Activated naive CD4-positive, alpha-beta T cell treated with anti-CD3 and anti-CD28 coated beads, Interleukin-2, amount 10 ng/mL, durations not matched to agents 7 days and 5 days (primary cell): ENCODE measurements around the gene CPNE2.
A peak's percentile ranks its signal among the peaks of the same experiment; 100 is the strongest.

Experiments used
- CTCF ChIA-PET: fragments of 350-600 bp; sonication (Branson Sonifier 250); formaldehyde crosslinking; loops from one replicate; lab custom pipeline; 2021; ENCODE audit warnings: antibody characterized with exemption; lab: Charles Lee
- DNase-seq: peaks from one replicate; pipeline ENCODE4 v3.0.0-alpha.2; 2020
- H3K27ac Mint-ChIP-seq: one replicate; pipeline ENCODE4 v1.8.0; 2021; ENCODE audit warnings: mild to moderate bottlenecking, moderate library complexity, mixed read lengths
- H3K27me3 Mint-ChIP-seq: one replicate; pipeline ENCODE4 v1.8.0; 2021; ENCODE audit warnings: mild to moderate bottlenecking, mixed read lengths
- H3K36me3 Mint-ChIP-seq: one replicate; pipeline ENCODE4 v1.8.0; 2021; ENCODE audit warnings: mixed read lengths
- H3K4me1 Mint-ChIP-seq: one replicate; pipeline ENCODE4 v1.8.0; 2021; ENCODE audit warnings: mixed read lengths
- H3K4me3 Mint-ChIP-seq: one replicate; pipeline ENCODE4 v1.8.0; 2021; ENCODE audit warnings: mild to moderate bottlenecking, moderate library complexity, mixed read lengths
- H3K9me3 Mint-ChIP-seq: one replicate; pipeline ENCODE4 v1.8.0; 2021; ENCODE audit warnings: mixed read lengths

CPNE2 gene

DNA sequence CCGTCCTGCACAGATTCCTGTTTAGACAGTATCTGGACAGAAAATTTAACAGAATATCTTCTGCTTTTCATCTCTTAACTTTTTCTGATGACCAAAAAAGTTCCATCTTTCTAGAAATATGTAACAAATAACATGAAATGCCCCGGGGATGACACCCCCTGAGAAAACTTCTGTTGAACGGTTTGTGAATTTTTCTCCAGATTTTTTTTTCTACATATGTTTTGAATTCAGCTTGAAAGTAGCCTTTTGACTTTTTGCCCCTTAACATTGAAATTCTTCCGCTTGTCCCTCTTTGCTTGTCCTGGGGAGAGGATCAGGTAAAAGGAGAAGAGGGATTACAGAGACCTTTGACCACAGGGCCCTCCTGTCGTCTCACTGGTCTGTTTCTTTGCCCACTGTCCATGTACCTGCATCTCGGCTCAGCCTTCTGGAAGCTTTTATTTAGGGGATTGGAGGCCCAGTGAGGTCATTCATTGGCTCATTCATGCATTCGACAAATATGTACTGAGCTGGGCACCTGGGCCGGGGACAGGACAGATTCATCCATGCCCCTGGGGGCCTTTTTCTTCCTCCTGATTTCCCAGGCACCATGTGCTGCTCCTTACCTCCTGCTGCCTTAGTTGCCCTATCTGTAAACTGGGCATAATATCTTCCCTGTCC is 19.6 kb upstream of the CPNE2 start:
- CTCF ChIA-PET = interaction anchor here (1.6 kb wide), 2 partner anchors 11 to 12 kb away, joined by 3 to 5 read pairs; no protein-coding TSS in a partner anchor
- Mint-ChIP-seq H3K4me1 (peaks cover 15% of the 10 kb centered on the region), H3K27ac (peak overlapping the region; percentile 24), H3K4me3 (no peak overlapping the region), H3K9me3 (no peaks in the 10 kb centered on the region), H3K27me3 (no peaks in the 10 kb centered on the region), H3K36me3 (peaks cover 77% of the 10 kb centered on the region)
- no peak for DNase-seq

DNA sequence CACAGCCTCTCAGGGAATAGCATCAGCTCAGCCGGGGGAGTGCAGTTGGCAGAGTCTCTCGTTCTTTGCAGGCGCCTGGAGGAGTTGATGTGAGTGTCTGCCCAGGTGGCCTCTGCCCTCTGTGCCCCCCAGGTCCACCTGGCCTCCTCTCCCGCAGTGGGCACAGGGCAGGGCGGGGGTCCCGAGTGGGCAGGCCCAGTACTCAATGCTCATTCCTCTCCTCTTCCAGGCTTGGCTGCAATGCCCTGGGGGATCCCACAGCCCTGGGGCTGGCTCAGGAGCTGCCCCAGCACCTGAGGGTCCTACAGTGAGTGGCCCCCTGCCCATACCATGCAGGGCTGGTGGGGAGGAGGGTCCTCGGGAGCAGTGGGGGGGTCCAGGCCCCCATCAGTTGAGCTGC is 14.7 kb upstream of the CPNE2 start:
- no peak for DNase-seq
- no peak overlapping the region for H3K27ac Mint-ChIP-seq
- CTCF ChIA-PET = no interaction called here
- no peaks in the 10 kb centered on the region for H3K9me3 Mint-ChIP-seq
- no peaks in the 10 kb centered on the region for H3K27me3 Mint-ChIP-seq
- H3K4me1 Mint-ChIP-seq = no peaks in the 10 kb centered on the region
- H3K4me3 Mint-ChIP-seq = no peak overlapping the region
- peaks cover 56% of the 10 kb centered on the region for H3K36me3 Mint-ChIP-seq

DNA sequence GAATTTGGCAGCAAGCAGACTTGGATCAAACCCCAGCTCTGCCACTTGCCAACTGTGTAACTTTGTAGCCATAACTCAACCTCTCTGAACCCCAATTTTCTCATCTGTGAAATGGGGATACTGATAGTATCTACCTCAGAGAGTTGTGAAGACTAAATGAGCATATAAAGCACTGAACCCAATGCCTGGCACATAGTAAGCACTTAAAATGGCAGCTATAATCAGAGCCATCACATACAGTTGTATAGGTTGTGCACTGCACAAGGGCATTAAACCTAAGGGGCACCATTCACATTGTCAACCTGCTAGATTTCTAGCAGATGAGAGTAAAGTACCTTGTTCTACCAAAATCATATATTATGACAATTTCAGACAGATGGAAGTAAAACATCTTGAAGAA is 10.6 kb upstream of the CPNE2 start:
- H3K4me3 Mint-ChIP-seq = no peak overlapping the region
- no peaks in the 10 kb centered on the region for H3K9me3 Mint-ChIP-seq
- peaks cover 8% of the 10 kb centered on the region for H3K4me1 Mint-ChIP-seq
- H3K36me3 Mint-ChIP-seq = peaks cover 29% of the 10 kb centered on the region
- CTCF ChIA-PET = interaction anchor here (1.0 to 1.4 kb wide), 4 partner anchors 11 to 119 kb away, joined by 3 to 5 read pairs (median 4); partner anchors contain the start of gene CPNE2
- no peak for DNase-seq
- peaks cover 2% of the 10 kb centered on the region for H3K27me3 Mint-ChIP-seq
- peak overlapping the region; percentile 26 for H3K27ac Mint-ChIP-seq

DNA sequence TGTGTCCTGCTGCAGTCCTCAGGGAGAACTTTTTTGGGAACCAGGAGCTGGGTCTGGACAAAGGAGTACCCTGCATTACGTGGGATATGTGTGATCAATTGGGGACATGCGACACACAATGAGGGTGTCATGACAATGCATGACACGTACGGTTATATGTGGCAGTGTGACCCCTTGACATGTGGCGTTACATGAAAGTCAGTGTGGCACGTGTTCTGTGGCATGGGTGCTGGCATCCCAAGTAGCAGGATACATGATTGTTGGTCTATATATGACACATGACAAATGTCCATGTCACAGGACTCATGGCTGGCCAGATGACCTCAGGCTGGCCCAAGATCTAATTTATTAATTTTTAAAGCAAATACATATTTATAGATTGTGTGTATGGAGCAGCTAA is 9.7 kb upstream of the CPNE2 start:
- CTCF ChIA-PET = interaction anchor here (0.8 to 3.2 kb wide), 11 partner anchors 11 to 506 kb away, joined by 3 to 29 read pairs (median 6); partner anchors contain the start of gene CPNE2
- H3K4me3 Mint-ChIP-seq = no peak overlapping the region
- H3K27ac Mint-ChIP-seq = no peak overlapping the region
- peaks cover 26% of the 10 kb centered on the region for H3K36me3 Mint-ChIP-seq
- H3K27me3 Mint-ChIP-seq = peaks cover 10% of the 10 kb centered on the region
- DNase-seq = no peak
- H3K9me3 Mint-ChIP-seq = no peaks in the 10 kb centered on the region
- H3K4me1 Mint-ChIP-seq = peaks cover 8% of the 10 kb centered on the region

DNA sequence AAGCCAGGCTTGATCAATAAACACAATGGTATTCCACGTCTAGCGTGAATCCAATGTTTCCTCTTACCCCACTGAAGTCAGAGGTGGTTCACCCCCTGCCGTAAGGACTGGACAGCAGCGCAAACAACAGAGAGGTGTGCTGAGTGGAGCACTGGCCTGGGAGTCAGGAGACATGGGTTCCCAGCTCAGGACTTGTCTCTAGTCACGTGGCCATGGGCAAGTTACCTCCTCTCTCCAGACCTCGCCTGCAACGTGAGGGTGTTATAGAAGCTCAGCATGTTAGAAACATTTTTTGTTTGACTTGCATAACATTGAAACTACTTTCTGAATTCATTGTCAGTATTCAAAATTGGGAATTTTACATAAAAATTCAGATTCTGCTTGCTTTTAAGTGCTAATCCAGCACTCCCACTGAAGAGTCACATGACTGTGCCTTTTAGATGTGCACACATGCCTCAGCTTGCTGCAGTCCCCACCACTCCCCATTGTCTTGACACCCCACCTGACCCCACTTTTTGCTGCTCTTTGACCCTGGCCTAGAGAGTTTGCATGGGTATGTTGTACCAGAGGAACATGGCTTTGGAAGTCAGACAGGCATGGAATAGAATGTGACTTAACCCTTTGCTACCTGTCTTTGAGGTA is 8.8 kb upstream of the CPNE2 start:
- Mint-ChIP-seq H3K4me3 (no peak overlapping the region), H3K27ac (peak overlapping the region; percentile 70), H3K27me3 (peaks cover 10% of the 10 kb centered on the region), H3K36me3 (peaks cover 26% of the 10 kb centered on the region), H3K4me1 (peaks cover 8% of the 10 kb centered on the region), H3K9me3 (no peaks in the 10 kb centered on the region)
- CTCF ChIA-PET = interaction anchor here (0.5 to 3.2 kb wide), 30 partner anchors 8 to 507 kb away, joined by 3 to 29 read pairs (median 4); partner anchors contain the start of gene CPNE2
- no peak for DNase-seq

DNA sequence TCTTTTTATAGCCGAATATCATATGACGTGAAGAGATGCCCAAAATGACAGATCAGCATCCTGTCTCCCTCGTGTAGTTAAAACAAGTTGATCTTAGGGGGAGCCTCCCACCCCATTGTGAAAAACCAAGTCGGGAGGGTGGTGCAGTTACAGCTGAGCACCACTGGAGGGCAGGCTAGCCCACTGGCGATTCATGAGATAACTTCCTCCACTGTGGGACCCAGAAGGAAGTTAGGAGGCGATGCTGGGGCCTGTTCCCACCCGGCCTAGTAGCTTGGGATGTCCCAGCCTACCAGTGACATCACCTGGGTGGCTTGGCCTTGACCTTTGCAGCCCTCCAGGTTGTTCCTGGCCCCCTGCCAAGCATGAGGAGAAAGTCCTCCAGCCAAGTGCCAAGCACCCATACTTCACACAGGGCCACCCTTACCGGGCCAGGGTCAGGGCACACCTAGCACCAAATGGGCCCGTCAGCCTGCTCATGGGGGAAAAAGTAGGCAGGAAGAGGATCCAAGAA is 8.1 kb upstream of the CPNE2 start:
- H3K4me1 Mint-ChIP-seq = peaks cover 8% of the 10 kb centered on the region
- H3K27me3 Mint-ChIP-seq = peaks cover 16% of the 10 kb centered on the region
- H3K27ac Mint-ChIP-seq = peak overlapping the region; percentile 70
- CTCF ChIA-PET = interaction anchor here (0.5 to 3.2 kb wide), 30 partner anchors 8 to 333 kb away, joined by 3 to 29 read pairs (median 4); partner anchors contain the start of gene CPNE2
- H3K9me3 Mint-ChIP-seq = no peaks in the 10 kb centered on the region
- H3K36me3 Mint-ChIP-seq = peaks cover 26% of the 10 kb centered on the region
- peak; percentile 81 for DNase-seq
- H3K4me3 Mint-ChIP-seq = no peak overlapping the region

DNA sequence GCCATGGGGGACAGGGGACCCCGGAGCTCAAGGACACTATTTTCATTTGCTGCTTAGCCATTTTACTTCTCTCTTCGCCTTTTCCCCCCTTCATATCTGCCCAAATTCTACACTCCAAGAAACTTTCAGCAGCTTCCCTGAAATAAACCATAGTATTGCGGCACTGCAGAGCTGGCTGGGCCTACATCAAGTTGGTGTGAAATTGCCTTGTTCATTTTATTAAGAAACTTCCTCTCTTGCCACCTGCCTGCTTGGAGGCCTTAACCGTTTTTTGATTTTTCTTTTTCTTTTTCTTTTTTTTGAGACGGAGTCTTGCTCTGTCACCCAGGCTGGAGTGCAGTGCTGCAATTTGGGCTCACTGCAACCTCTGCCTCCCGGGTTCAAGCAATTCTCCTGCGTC is 7.4 kb upstream of the CPNE2 start:
- CTCF ChIA-PET = interaction anchor here (0.9 to 3.2 kb wide), 25 partner anchors 9 to 332 kb away, joined by 3 to 29 read pairs (median 5); no protein-coding TSS in a partner anchor
- peaks cover 19% of the 10 kb centered on the region for H3K36me3 Mint-ChIP-seq
- no peak overlapping the region for H3K4me3 Mint-ChIP-seq
- no peaks in the 10 kb centered on the region for H3K9me3 Mint-ChIP-seq
- H3K4me1 Mint-ChIP-seq = peaks cover 8% of the 10 kb centered on the region
- peaks cover 23% of the 10 kb centered on the region for H3K27me3 Mint-ChIP-seq
- no peak for DNase-seq
- H3K27ac Mint-ChIP-seq = no peak overlapping the region

DNA sequence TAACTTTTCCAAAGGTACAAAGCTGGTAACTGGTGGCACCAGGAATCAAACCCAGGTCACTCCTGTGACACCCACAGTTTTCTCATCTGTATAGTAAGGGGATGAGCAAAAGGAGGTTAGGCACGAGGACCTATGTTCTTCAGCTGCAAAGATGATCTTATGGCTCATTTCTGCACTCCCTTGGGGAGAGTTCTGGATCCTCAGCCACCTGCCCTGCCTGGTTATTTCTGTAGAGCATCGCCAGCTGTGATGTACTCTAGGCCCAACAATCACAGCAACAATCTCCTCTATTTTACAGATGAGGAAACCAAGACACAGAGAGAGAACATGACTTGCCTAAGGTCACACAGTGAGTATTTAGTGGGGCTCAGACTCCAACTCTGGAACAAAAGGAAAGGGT is 5.4 kb upstream of the CPNE2 start:
- H3K27me3 Mint-ChIP-seq = peaks cover 43% of the 10 kb centered on the region
- H3K36me3 Mint-ChIP-seq = peaks cover 12% of the 10 kb centered on the region
- H3K4me3 Mint-ChIP-seq = no peak overlapping the region
- H3K27ac Mint-ChIP-seq = no peak overlapping the region
- H3K4me1 Mint-ChIP-seq = peaks cover 17% of the 10 kb centered on the region
- CTCF ChIA-PET = interaction anchor here (0.8 to 1.0 kb wide), 4 partner anchors 9 to 123 kb away, joined by 3 to 4 read pairs (median 3); no protein-coding TSS in a partner anchor
- DNase-seq = no peak
- H3K9me3 Mint-ChIP-seq = no peaks in the 10 kb centered on the region

DNA sequence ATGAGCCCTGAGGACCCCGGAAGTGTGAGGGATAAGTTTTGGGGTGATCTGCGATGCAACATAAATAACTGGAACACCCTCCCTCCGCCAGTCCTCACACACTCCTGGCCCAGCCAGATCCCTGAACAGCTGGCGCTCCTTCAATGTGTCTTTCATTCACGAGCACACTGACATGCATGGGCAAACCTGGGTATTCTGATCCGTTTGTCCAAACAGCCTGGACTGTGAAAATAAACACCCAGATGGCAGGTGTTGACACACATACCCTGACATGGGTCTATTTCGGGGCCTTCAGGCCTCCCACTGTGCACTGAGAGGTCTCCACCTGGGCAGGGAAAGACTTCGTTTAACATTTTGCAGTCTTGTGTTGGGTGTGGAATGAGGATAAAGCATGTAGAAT is 3.0 kb upstream of the CPNE2 start:
- CTCF ChIA-PET = interaction anchor here (1.1 kb wide), 1 partner anchor 124 kb away, joined by 4 read pairs; no protein-coding TSS in a partner anchor
- Mint-ChIP-seq H3K27me3 (peaks cover 54% of the 10 kb centered on the region), H3K9me3 (no peaks in the 10 kb centered on the region), H3K4me3 (no peak overlapping the region), H3K27ac (no peak overlapping the region), H3K36me3 (no peaks in the 10 kb centered on the region), H3K4me1 (peaks cover 15% of the 10 kb centered on the region)
- DNase-seq = no peak

DNA sequence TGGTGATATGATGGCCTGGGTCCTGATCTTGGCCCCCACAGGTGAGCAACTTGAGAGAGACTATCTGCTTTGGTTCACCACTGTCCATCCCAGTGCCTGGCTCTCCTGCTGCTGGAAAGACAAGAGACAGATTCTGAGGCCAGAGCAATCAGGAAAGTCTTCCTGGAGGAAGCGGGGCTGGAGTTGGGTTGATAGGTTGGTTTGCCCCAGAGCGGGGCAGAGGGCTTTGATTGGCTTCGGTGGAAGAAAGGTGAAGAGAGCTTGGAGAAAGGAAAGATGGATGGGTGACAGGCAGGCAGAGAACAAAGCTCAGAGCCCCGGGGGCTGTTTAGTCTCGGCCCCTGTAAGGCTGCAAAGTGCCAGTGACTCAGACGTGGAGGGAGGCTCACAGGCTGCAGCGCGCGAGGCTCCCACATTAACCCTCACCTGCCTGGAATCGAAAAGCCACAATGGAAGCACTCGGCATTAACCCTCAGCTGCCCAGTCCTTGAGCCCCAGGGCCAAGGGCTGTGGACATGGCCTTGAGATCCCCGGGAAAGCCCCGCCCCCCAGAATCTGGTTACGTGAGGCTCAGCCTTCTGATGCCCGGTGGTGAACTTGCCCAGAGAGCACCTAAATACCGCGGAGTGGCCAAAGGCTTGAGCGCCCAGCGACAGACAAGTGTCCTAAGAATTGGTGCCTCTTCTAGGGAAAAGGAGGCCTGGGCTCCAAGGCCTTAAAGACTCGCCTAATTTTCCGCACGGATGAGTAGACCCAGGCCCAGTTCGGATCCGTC is 996 bp upstream of the CPNE2 start:
- Mint-ChIP-seq H3K9me3 (no peaks in the 10 kb centered on the region), H3K27me3 (peaks cover 64% of the 10 kb centered on the region), H3K4me1 (peaks cover 14% of the 10 kb centered on the region), H3K36me3 (no peaks in the 10 kb centered on the region), H3K27ac (peak overlapping the region; percentile 46), H3K4me3 (peak overlapping the region; percentile 77)
- CTCF ChIA-PET = interaction anchor here (0.6 to 2.7 kb wide), 2 partner anchors 36 to 57 kb away, joined by 3 to 13 read pairs; no protein-coding TSS in a partner anchor
- no peak for DNase-seq

DNA sequence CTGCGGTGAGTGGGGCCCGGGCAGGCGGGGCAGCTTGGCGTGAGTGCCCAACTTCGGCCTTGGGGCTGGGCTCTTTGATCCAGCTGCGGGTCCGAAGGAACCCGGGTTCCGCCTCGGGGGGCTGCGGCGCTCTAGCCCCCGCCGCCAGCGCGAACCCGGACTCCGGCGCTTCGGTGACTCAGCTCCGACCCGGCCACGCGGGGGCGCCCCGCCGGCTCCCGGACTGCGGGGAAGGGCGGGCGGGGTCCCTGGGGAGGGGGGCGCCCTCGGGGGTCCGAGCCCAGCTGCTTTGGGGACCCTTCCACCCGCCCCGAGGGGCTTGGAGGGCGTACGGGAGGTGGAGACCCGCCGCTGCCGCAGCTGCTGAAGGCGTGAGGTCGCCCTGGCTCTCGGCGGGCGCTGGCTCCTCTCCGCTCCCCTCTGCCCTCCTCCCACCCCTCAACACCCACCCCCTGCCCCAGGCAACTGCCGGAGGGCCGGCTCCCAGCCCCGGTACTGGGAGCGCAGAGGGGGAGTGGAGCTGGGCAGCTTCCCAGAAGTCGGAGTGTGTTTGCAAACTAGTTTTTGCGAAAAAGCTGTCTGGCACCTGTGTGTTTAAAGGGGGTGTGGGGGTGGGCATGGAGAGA is 516 bp downstream of the CPNE2 start:
- Mint-ChIP-seq H3K4me1 (peaks cover 14% of the 10 kb centered on the region), H3K27ac (no peak overlapping the region), H3K27me3 (peaks cover 58% of the 10 kb centered on the region), H3K9me3 (no peaks in the 10 kb centered on the region), H3K36me3 (no peaks in the 10 kb centered on the region), H3K4me3 (peak overlapping the region; percentile 75)
- peak; percentile 60 for DNase-seq
- CTCF ChIA-PET = interaction anchor here (0.6 to 2.8 kb wide), 23 partner anchors 9 to 324 kb away, joined by 3 to 14 read pairs (median 5); partner anchors contain the start of genes PSME3IP1 and RSPRY1

DNA sequence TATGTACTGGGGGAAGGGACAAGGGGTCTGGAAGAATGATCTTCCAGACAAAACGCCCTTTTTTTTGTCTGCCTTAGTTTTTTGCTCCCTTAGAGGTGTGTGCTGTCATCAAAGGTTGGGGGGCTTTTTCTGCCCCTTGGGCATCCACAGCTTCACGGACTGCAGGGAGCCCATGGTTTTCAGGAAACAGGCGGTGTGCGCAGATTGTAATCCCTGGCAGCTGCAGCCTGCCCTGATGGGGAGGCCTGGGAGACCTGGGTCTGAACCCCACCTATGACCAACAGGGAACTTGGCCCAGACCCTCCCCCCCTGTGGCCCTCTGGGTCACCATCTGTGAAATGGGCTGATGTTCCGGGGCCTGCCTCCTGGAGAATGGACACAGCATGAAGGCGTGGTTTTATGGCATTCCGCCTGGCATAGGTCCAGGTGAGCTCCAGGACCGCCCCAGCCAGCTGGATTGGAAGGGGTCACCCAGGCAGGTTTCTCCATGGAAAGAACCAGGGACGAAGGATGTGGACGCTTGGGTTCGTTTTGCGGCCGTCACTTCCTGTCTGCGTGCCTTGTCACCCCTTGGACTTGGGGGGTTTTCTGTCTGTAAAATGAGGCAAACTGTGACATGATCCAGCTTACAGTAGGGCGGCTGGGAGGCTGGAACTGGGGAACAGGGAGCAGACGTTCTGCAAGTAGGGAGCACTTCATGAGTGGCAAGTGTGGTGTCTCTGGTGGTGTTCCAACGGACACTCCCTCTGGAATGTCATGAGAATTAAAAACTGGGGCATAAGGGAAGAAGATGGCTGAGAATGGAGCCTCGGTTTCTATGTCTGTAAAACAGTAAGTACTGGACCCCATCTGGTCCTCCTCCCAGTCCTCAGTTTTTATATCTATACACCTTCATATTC is 1.5 kb downstream of the CPNE2 start:
- CTCF ChIA-PET = interaction anchor here (0.9 to 2.8 kb wide), 15 partner anchors 8 to 86 kb away, joined by 3 to 14 read pairs (median 7); no protein-coding TSS in a partner anchor
- no peaks in the 10 kb centered on the region for H3K9me3 Mint-ChIP-seq
- DNase-seq = no peak
- H3K4me1 Mint-ChIP-seq = peaks cover 17% of the 10 kb centered on the region
- H3K4me3 Mint-ChIP-seq = peak overlapping the region; percentile 75
- H3K36me3 Mint-ChIP-seq = no peaks in the 10 kb centered on the region
- H3K27ac Mint-ChIP-seq = no peak overlapping the region
- H3K27me3 Mint-ChIP-seq = peaks cover 55% of the 10 kb centered on the region
